ENCODE measurements around the gene B4GALT2. TPM values are rescaled to one million over a fixed set of nuclear protein-coding genes. Genes with fewer than 3 reads are reported as not detected.

Gene B4GALT2
- total RNA-seq, 1 donor from 2014 or later: 99.4 TPM

- no peak for TF ChIP-seq CTCF (IDR thresholded peaks at IDR 0.05)
- DNase-seq (ENCODE audit: low spot score): no peak
Measured at GRCh38 chr1:44038876-44039657, 60.1 kb downstream of the B4GALT2 start.

GRCh38 chr1:44040418-44040817, 61.4 kb downstream of the B4GALT2 start:
- TF ChIP-seq CTCF (IDR thresholded peaks at IDR 0.05): no peak
- Mint-ChIP-seq H3K27ac (ENCODE audit: unreplicated experiment) (no peak overlapping the region), H3K9me3 (ENCODE audit: low read depth) (no peaks in the 10 kb centered on the region), H3K27me3 (ENCODE audit: low read depth) (peaks cover 2% of the 10 kb centered on the region), H3K4me1 (ENCODE audit: low read depth) (peaks cover 20% of the 10 kb centered on the region), H3K36me3 (ENCODE audit: low read depth) (no peaks in the 10 kb centered on the region), H3K4me3 (ENCODE audit: unreplicated experiment) (no peak overlapping the region)
- no peak for DNase-seq (ENCODE audit: low spot score)

More at GRCh38 chr1:44038876-44039657, 60.1 kb downstream of the B4GALT2 start:
- Mint-ChIP-seq H3K4me1 (ENCODE audit: low read depth) (peaks cover 25% of the 10 kb centered on the region), H3K4me3 (ENCODE audit: unreplicated experiment) (no peak overlapping the region), H3K36me3 (ENCODE audit: low read depth) (no peaks in the 10 kb centered on the region), H3K9me3 (ENCODE audit: low read depth) (no peaks in the 10 kb centered on the region), H3K27ac (ENCODE audit: unreplicated experiment) (no peak overlapping the region), H3K27me3 (ENCODE audit: low read depth) (peaks cover 2% of the 10 kb centered on the region)

Other genes starting within 250 kb of the B4GALT2 start
- gene ARTN, start 45.4 kb upstream of the B4GALT2 start, total RNA-seq: 0.50 to 1.6 TPM (median 0.69 TPM) in 3 replicates
- 33.4 to 39.2 TPM (median 38.8 TPM) in 3 replicates for gene IPO13, start 32.3 kb upstream of the B4GALT2 start, total RNA-seq
- 22.2 to 27.3 TPM (median 22.4 TPM) in 3 replicates for gene DPH2, start 9.2 kb upstream of the B4GALT2 start, total RNA-seq
- gene ATP6V0B, start 4.2 kb upstream of the B4GALT2 start, total RNA-seq: 112 to 123 TPM (median 122 TPM) in 3 replicates
- gene CCDC24, start 12.4 kb downstream of the B4GALT2 start, total RNA-seq: 5.4 to 6.8 TPM (median 6.3 TPM) in 3 replicates
- 8.4 to 67.3 TPM (median 61.7 TPM) in 3 replicates for gene SLC6A9, start 52.3 kb downstream of the B4GALT2 start, total RNA-seq
- 0.18 TPM in 1 of 3 replicates, not detected in the others for gene KLF17, start 139.6 kb downstream of the B4GALT2 start, total RNA-seq
- gene KLF18, start 162.4 kb downstream of the B4GALT2 start, total RNA-seq: not detected in 3 replicates
- 29.1 to 41.6 TPM (median 33.1 TPM) in 3 replicates for gene DMAP1, start 234.3 kb downstream of the B4GALT2 start, total RNA-seq

Data from chondrocyte (in vitro differentiated cells).